ENCODE results near the gene METAP1D. TPM values are rescaled to one million over a fixed set of nuclear protein-coding genes. Genes with fewer than 3 reads are reported as not detected.

METAP1D gene
- total RNA-seq, 2 donors from 2014 or later: 11.6 to 13.6 TPM

GRCh38 chr2:172089005-172089504 lies 89.3 kb downstream of the METAP1D start:
- H3K27me3 ChIP-seq (replicated peaks; ENCODE audit: insufficient read depth): peaks cover 68% of the 10 kb centered on the region
- peaks cover 5% of the 10 kb centered on the region for H3K4me1 ChIP-seq (replicated peaks)
- no peak overlapping the region for H3K4me3 ChIP-seq
- H3K27ac ChIP-seq: no peak overlapping the region
- DNase-seq (ENCODE audit: low spot score): no peak
- no peaks in the 10 kb centered on the region for H3K9me3 ChIP-seq
- peak; percentile 3 for TF ChIP-seq POLR2AphosphoS5 (IDR thresholded peaks at IDR 0.05)
- no peak for TF ChIP-seq CTCF (IDR thresholded peaks at IDR 0.05)
- intact Hi-C loops (cut with DNase I): loop anchor here (5.0 kb wide), 1 partner anchor 92 kb away; the partner anchor contains the start of gene METAP1D
- 16% methylated on average over 10 of the region's 10 CpGs for WGBS
- H3K36me3 ChIP-seq: no peaks in the 10 kb centered on the region

GRCh38 chr2:172089633-172090032 lies 89.9 kb downstream of the METAP1D start:
- Histone ChIP-seq H3K27ac (no peak overlapping the region), H3K9me3 (no peaks in the 10 kb centered on the region), H3K36me3 (no peaks in the 10 kb centered on the region), H3K4me3 (no peak overlapping the region), H3K27me3 (replicated peaks; ENCODE audit: insufficient read depth) (peaks cover 66% of the 10 kb centered on the region), H3K4me1 (replicated peaks) (peaks cover 6% of the 10 kb centered on the region)
- no peak for TF ChIP-seq POLR2A (IDR thresholded peaks at IDR 0.05)
- no peak for TF ChIP-seq CTCF (IDR thresholded peaks at IDR 0.05)
- TF ChIP-seq POLR2AphosphoS5 (IDR thresholded peaks at IDR 0.05): no peak
- 37% methylated on average over 7 of the region's 7 CpGs for WGBS
- intact Hi-C loops (cut with DNase I): loop anchor here (5.0 kb wide), 1 partner anchor 92 kb away; the partner anchor contains the start of gene METAP1D
- no peak for DNase-seq (ENCODE audit: low spot score)

GRCh38 chr2:172090044-172090961 lies 90.5 kb downstream of the METAP1D start:
- Histone ChIP-seq H3K4me1 (replicated peaks) (peaks cover 6% of the 10 kb centered on the region), H3K9me3 (no peaks in the 10 kb centered on the region), H3K4me3 (no peak overlapping the region), H3K27ac (no peak overlapping the region), H3K27me3 (replicated peaks; ENCODE audit: insufficient read depth) (peaks cover 64% of the 10 kb centered on the region), H3K36me3 (no peaks in the 10 kb centered on the region)
- no peak for TF ChIP-seq CTCF (IDR thresholded peaks at IDR 0.05)
- TF ChIP-seq POLR2A (IDR thresholded peaks at IDR 0.05): no peak
- no peak for TF ChIP-seq POLR2AphosphoS5 (IDR thresholded peaks at IDR 0.05)
- DNase-seq (ENCODE audit: low spot score): no peak
- intact Hi-C loops (cut with DNase I): no loop called here
- WGBS: 14% methylated on average over 38 of the region's 39 CpGs

- intact Hi-C loops (cut with DNase I): no loop called here
- Histone ChIP-seq H3K4me1 (replicated peaks) (peaks cover 9% of the 10 kb centered on the region), H3K9me3 (no peaks in the 10 kb centered on the region), H3K27ac (no peak overlapping the region), H3K4me3 (no peak overlapping the region), H3K27me3 (replicated peaks; ENCODE audit: insufficient read depth) (peaks cover 65% of the 10 kb centered on the region), H3K36me3 (no peaks in the 10 kb centered on the region)
- TF ChIP-seq POLR2AphosphoS5 (IDR thresholded peaks at IDR 0.05) (no peak), CTCF (IDR thresholded peaks at IDR 0.05) (no peak), POLR2A (IDR thresholded peaks at IDR 0.05) (no peak)
- whole genome bisulfite sequencing: 14% methylated on average over 13 of the region's 13 CpGs
- DNase-seq (ENCODE audit: low spot score): no peak
These were observed 91.4 kb downstream of the METAP1D start for GRCh38 chr2:172091000-172091641.

Data from prostate gland (tissue), 2 donors.